RPMI7951 (cell line): ENCODE data around the gene MAGI1. TPM values are rescaled to one million over a fixed set of nuclear protein-coding genes. Genes with fewer than 3 reads are reported as not detected.
"Not testable (repeated sequence)": the region's sequence is repeated elsewhere in the genome, so short reads cannot be mapped to it uniquely, and the experiment has no call there.

Experiments used
- DNase-seq: peaks from one replicate; pipeline ENCODE4 v3.0.0-alpha.2; 2012; ENCODE audit warnings: low read depth
- total RNA-seq: library from RNA; depleted of rRNA; stranded (reverse); fragments of >200 nt; shearing (Covaris generic); gene quantifications from 2 replicates; pipeline ENCODE4 v1.2.3, GENCODE V29; 2014

MAGI1 gene
- total RNA-seq, 1 experiment from 2014 or later = 4.1 TPM

- DNase-seq = no peak
These were observed 406.3 kb downstream of the MAGI1 start for GRCh38 chr3:65632414-65632813.

GRCh38 chr3:65628978-65629377 is 409.7 kb downstream of the MAGI1 start:
- no peak for DNase-seq

- peak; percentile 35 for DNase-seq
These were observed 411.7 kb downstream of the MAGI1 start for GRCh38 chr3:65627062-65627461.

GRCh38 chr3:65625305-65625704 is 413.4 kb downstream of the MAGI1 start:
- DNase-seq = no peak

GRCh38 chr3:65623362-65623761 is 415.4 kb downstream of the MAGI1 start:
- DNase-seq = no peak

- no peak for DNase-seq
These were observed 418.8 kb downstream of the MAGI1 start for GRCh38 chr3:65619888-65620287.

GRCh38 chr3:65619451-65619881 is 419.3 kb downstream of the MAGI1 start:
- peak; percentile 14 for DNase-seq

- no peak for DNase-seq
These were observed 420.1 kb downstream of the MAGI1 start for GRCh38 chr3:65618599-65618998.

GRCh38 chr3:65617787-65618186 is 420.9 kb downstream of the MAGI1 start:
- DNase-seq = no peak

- DNase-seq = no peak
These were observed 421.5 kb downstream of the MAGI1 start for GRCh38 chr3:65617209-65617608.

- no peak for DNase-seq
These were observed 422.2 kb downstream of the MAGI1 start for GRCh38 chr3:65616563-65616962.

- DNase-seq = no peak
These were observed 423.4 kb downstream of the MAGI1 start for GRCh38 chr3:65615329-65615728.

- no peak for DNase-seq
These were observed 424.1 kb downstream of the MAGI1 start for GRCh38 chr3:65614585-65614984.

GRCh38 chr3:65607965-65608460 is 430.7 kb downstream of the MAGI1 start:
- not testable (repeated sequence) for DNase-seq

GRCh38 chr3:65607101-65607500 is 431.6 kb downstream of the MAGI1 start:
- no peak for DNase-seq

GRCh38 chr3:65605876-65606432 is 432.8 kb downstream of the MAGI1 start:
- peak; percentile 22 for DNase-seq

GRCh38 chr3:65604863-65605526 is 433.7 kb downstream of the MAGI1 start:
- DNase-seq = peak; percentile 45

GRCh38 chr3:65603631-65604030 is 435.1 kb downstream of the MAGI1 start:
- DNase-seq = no peak

- DNase-seq = no peak
These were observed 437.8 kb downstream of the MAGI1 start for GRCh38 chr3:65600888-65601287.

GRCh38 chr3:65597952-65598413 is 440.7 kb downstream of the MAGI1 start:
- DNase-seq = no peak

- DNase-seq = peak; percentile 36
These were observed 441.3 kb downstream of the MAGI1 start for GRCh38 chr3:65597226-65597951.

GRCh38 chr3:65596571-65597225 is 442.0 kb downstream of the MAGI1 start:
- no peak for DNase-seq
